ENCODE measurements around the gene TRIM62. TPM values are rescaled to one million over a fixed set of nuclear protein-coding genes. Genes with fewer than 3 reads are reported as not detected.
"Not testable (repeated sequence)": the region's sequence is repeated elsewhere in the genome, so short reads cannot be mapped to it uniquely, and the experiment has no call there.

The TRIM62 gene
- total and polyA plus RNA-seq, 7 experiments from 2014 or later, result 3.6 to 24.2 (median 18.4) TPM

DNA sequence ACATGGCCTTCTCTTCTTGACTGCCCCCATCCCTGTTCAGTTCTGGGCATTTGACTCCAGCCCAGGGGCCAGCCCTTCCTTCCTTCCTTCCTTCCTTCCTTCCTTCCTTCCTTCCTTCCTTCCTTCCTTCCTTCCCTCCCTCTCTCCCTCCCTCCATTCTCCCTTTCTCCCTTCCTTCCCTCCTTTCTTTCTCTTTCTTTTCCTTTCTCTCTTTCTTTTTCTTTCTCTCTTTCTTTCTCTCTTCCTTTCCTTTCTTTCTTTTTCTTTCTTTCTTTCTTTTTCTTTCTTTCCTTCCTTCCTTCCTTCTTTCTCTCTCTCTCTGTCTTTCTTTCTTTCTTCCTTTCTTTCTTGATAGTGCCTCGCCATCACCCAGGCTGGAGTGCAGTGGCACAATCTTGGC is 45.8 kb downstream of the TRIM62 start:
- H3K27ac ChIP-seq (ENCODE audit: low read depth, low read length); ATAC-seq; CTCF ChIA-PET; H3K9me3 ChIP-seq (ENCODE audit: control insufficient read depth in 2 of 3, low read length in 3 of 3); H3K4me3 ChIP-seq (ENCODE audit: low read length); H3K36me3 ChIP-seq (ENCODE audit: control insufficient read depth in 2 of 3, insufficient read depth in 3 of 3, low read length in 3 of 3); POLR2A ChIA-PET; DNase-seq; H3K4me3 Mint-ChIP-seq; H3K27me3 ChIP-seq (ENCODE audit: control insufficient read depth in 2 of 2, insufficient read depth in 2 of 2, low read length in 2 of 2); H3K27me3 Mint-ChIP-seq; H3K36me3 Mint-ChIP-seq; H3K4me1 ChIP-seq (ENCODE audit: control insufficient read depth in 2 of 2, insufficient read depth in 2 of 2, low read length in 2 of 2); H3K9me3 Mint-ChIP-seq: not testable (repeated sequence)
- Mint-ChIP-seq H3K4me1 (peaks cover 11 to 32% (median 14%) of the 10 kb centered on the region in 7 donors), H3K27ac (peak overlapping the region in 2 of 9 donors; percentile 51 to 70)
- intact Hi-C loops (cut with micrococcal nuclease), result loop anchor here in 1 of 2 donors (10.0 kb wide), 1 partner anchor 319 kb away; no protein-coding TSS in a partner anchor

GRCh38 chr1:33133478-33134105 is 48.3 kb downstream of the TRIM62 start:
- Mint-ChIP-seq H3K4me3 (no peak overlapping the region), H3K9me3 (peaks cover 0 to 4% (median 0%) of the 10 kb centered on the region in 11 donors)
- no peak for DNase-seq

DNA sequence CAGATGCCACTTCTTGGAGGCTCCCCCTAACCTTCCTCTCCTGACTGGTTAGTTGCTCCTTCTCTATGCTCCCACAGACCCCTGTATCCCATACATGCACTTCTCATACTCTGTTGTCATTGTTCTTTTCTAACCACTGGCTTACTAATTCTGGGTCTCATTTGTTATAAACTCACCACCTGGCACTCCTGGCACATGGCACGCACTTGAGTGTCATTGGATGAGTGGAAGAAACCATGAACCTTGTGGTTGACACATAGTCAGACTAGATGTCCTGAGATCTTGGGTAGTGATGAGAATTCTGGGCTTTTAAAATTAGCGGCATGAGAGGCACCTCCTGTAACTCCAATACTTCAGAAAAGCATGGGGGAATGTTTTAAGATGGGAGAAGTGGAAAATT is 49.3 kb downstream of the TRIM62 start:
- no peaks in the 10 kb centered on the region for H3K9me3 ChIP-seq (ENCODE audit: control insufficient read depth in 2 of 3, low read length in 3 of 3)
- H3K27ac Mint-ChIP-seq, result peak overlapping the region in 6 of 9 donors; percentile 0 to 66 (median 44)
- intact Hi-C loops (cut with micrococcal nuclease), result loop anchor here in 1 of 2 donors (10.0 kb wide), 1 partner anchor 322 kb away; no protein-coding TSS in a partner anchor

More at GRCh38 chr1:33133478-33134105, 48.3 kb downstream of the TRIM62 start:
- intact Hi-C loops (cut with micrococcal nuclease), result loop anchor here in 1 of 2 donors (10.0 kb wide), 1 partner anchor 321 kb away; no protein-coding TSS in a partner anchor
- no peak overlapping the region for H3K27ac Mint-ChIP-seq
- peaks cover 0 to 10% (median 4%) of the 10 kb centered on the region in 5 donors for H3K36me3 Mint-ChIP-seq
- peaks cover 20 to 42% (median 35%) of the 10 kb centered on the region in 7 donors for H3K4me1 Mint-ChIP-seq
- H3K27me3 Mint-ChIP-seq, result no peaks in the 10 kb centered on the region
- Histone ChIP-seq H3K4me3 (ENCODE audit: low read length) (no peak overlapping the region), H3K9me3 (ENCODE audit: control insufficient read depth in 2 of 3, low read length in 3 of 3) (no peaks in the 10 kb centered on the region), H3K36me3 (ENCODE audit: control insufficient read depth in 2 of 3, insufficient read depth in 3 of 3, low read length in 3 of 3) (peaks cover 0 to 9% (median 0%) of the 10 kb centered on the region in 3 experiments), H3K27me3 (ENCODE audit: control insufficient read depth in 2 of 2, insufficient read depth in 2 of 2, low read length in 2 of 2) (no peaks in the 10 kb centered on the region), H3K4me1 (ENCODE audit: control insufficient read depth in 2 of 2, insufficient read depth in 2 of 2, low read length in 2 of 2) (peaks cover 4 to 9% of the 10 kb centered on the region in 2 donors), H3K27ac (ENCODE audit: low read depth, low read length) (no peak overlapping the region)
- ATAC-seq, result no peak
- CTCF ChIA-PET, result no interaction called here
- POLR2A ChIA-PET, result no interaction called here

GRCh38 chr1:33131191-33131590 is 50.7 kb downstream of the TRIM62 start:
- Mint-ChIP-seq H3K4me1 (peaks cover 23 to 60% (median 50%) of the 10 kb centered on the region in 7 donors), H3K9me3 (peaks cover 0 to 5% (median 0%) of the 10 kb centered on the region in 11 donors), H3K27ac (peak overlapping the region in 6 of 9 donors; percentile 12 to 88 (median 42)), H3K4me3 (no peak overlapping the region), H3K36me3 (peaks cover 0 to 11% (median 4%) of the 10 kb centered on the region in 5 donors), H3K27me3 (peaks cover 0 to 3% (median 0%) of the 10 kb centered on the region in 5 donors)
- Histone ChIP-seq H3K4me1 (ENCODE audit: control insufficient read depth in 2 of 2, insufficient read depth in 2 of 2, low read length in 2 of 2) (peaks cover 19 to 26% of the 10 kb centered on the region in 2 donors), H3K27ac (ENCODE audit: low read depth, low read length) (no peak overlapping the region), H3K9me3 (ENCODE audit: control insufficient read depth in 2 of 3, low read length in 3 of 3) (no peaks in the 10 kb centered on the region), H3K36me3 (ENCODE audit: control insufficient read depth in 2 of 3, insufficient read depth in 3 of 3, low read length in 3 of 3) (peaks cover 0 to 9% (median 0%) of the 10 kb centered on the region in 3 experiments), H3K4me3 (ENCODE audit: low read length) (no peak overlapping the region), H3K27me3 (ENCODE audit: control insufficient read depth in 2 of 2, insufficient read depth in 2 of 2, low read length in 2 of 2) (no peaks in the 10 kb centered on the region)
- ChIA-PET CTCF (no interaction called here), POLR2A (interaction anchor here (1.2 kb wide), 1 partner anchor 12 kb away, joined by 3 read pairs; no protein-coding TSS in a partner anchor)
- DNase-seq (no peak), ATAC-seq (no peak)
- intact Hi-C loops (cut with micrococcal nuclease), result loop anchor here in 1 of 2 donors (10.0 kb wide), 1 partner anchor 324 kb away; no protein-coding TSS in a partner anchor

More for the DNA sequence above, 49.3 kb downstream of the TRIM62 start:
- Mint-ChIP-seq H3K27me3 (no peaks in the 10 kb centered on the region), H3K4me3 (no peak overlapping the region), H3K36me3 (peaks cover 0 to 10% (median 4%) of the 10 kb centered on the region in 5 donors), H3K9me3 (peaks cover 0 to 5% (median 0%) of the 10 kb centered on the region in 11 donors), H3K4me1 (peaks cover 22 to 49% (median 38%) of the 10 kb centered on the region in 7 donors)
- POLR2A ChIA-PET, result no interaction called here
- H3K27ac ChIP-seq (ENCODE audit: low read depth, low read length), result no peak overlapping the region
- H3K27me3 ChIP-seq (ENCODE audit: control insufficient read depth in 2 of 2, insufficient read depth in 2 of 2, low read length in 2 of 2), result no peaks in the 10 kb centered on the region
- CTCF ChIA-PET, result no interaction called here
- peaks cover 13 to 19% of the 10 kb centered on the region in 2 donors for H3K4me1 ChIP-seq (ENCODE audit: control insufficient read depth in 2 of 2, insufficient read depth in 2 of 2, low read length in 2 of 2)
- H3K36me3 ChIP-seq (ENCODE audit: control insufficient read depth in 2 of 3, insufficient read depth in 3 of 3, low read length in 3 of 3), result peaks cover 0 to 9% (median 0%) of the 10 kb centered on the region in 3 experiments
- DNase-seq (no peak), ATAC-seq (no peak)
- H3K4me3 ChIP-seq (ENCODE audit: low read length), result no peak overlapping the region

GRCh38 chr1:33130297-33130696 is 51.5 kb downstream of the TRIM62 start:
- no peaks in the 10 kb centered on the region for H3K9me3 ChIP-seq (ENCODE audit: control insufficient read depth in 2 of 3, low read length in 3 of 3)
- peaks cover 26 to 63% (median 58%) of the 10 kb centered on the region in 7 donors for H3K4me1 Mint-ChIP-seq
- no peak overlapping the region for H3K4me3 ChIP-seq (ENCODE audit: low read length)
- H3K9me3 Mint-ChIP-seq, result peaks cover 0 to 5% (median 0%) of the 10 kb centered on the region in 11 donors
- intact Hi-C loops (cut with micrococcal nuclease), result loop anchor here in 1 of 2 donors (10.0 kb wide), 1 partner anchor 325 kb away; no protein-coding TSS in a partner anchor
- no peaks in the 10 kb centered on the region for H3K27me3 ChIP-seq (ENCODE audit: control insufficient read depth in 2 of 2, insufficient read depth in 2 of 2, low read length in 2 of 2)
- H3K4me3 Mint-ChIP-seq, result peak overlapping the region in 4 of 10 donors; percentile 1 to 33 (median 10)
- peak overlapping the region; percentile 12 to 92 (median 56) for H3K27ac Mint-ChIP-seq
- no peak for DNase-seq
- ChIA-PET POLR2A (interaction anchor here (0.8 to 1.2 kb wide), 2 partner anchors 13 to 52 kb away, joined by 3 read pairs; partner anchors contain the start of gene TRIM62), CTCF (no interaction called here)
- peaks cover 19 to 28% of the 10 kb centered on the region in 2 donors for H3K4me1 ChIP-seq (ENCODE audit: control insufficient read depth in 2 of 2, insufficient read depth in 2 of 2, low read length in 2 of 2)
- H3K27ac ChIP-seq (ENCODE audit: low read depth, low read length), result no peak overlapping the region
- ATAC-seq, result no peak
- H3K36me3 ChIP-seq (ENCODE audit: control insufficient read depth in 2 of 3, insufficient read depth in 3 of 3, low read length in 3 of 3), result peaks cover 0 to 9% (median 0%) of the 10 kb centered on the region in 3 experiments
- peaks cover 0 to 3% (median 0%) of the 10 kb centered on the region in 5 donors for H3K27me3 Mint-ChIP-seq
- peaks cover 2 to 15% (median 10%) of the 10 kb centered on the region in 5 donors for H3K36me3 Mint-ChIP-seq

- DNase-seq, result peak in 1 of 9 donors; percentile 16
- POLR2A ChIA-PET, result interaction anchor here (0.9 kb wide), 1 partner anchor 13 kb away, joined by 4 read pairs; no protein-coding TSS in a partner anchor
Measured at GRCh38 chr1:33128781-33129180, 53.1 kb downstream of the TRIM62 start.

More at GRCh38 chr1:33128781-33129180, 53.1 kb downstream of the TRIM62 start:
- Mint-ChIP-seq H3K9me3 (peaks cover 0 to 5% (median 0%) of the 10 kb centered on the region in 11 donors), H3K27me3 (peaks cover 0 to 3% (median 0%) of the 10 kb centered on the region in 5 donors), H3K4me3 (peak overlapping the region; percentile 60 to 99 (median 91)), H3K4me1 (peaks cover 27 to 64% (median 58%) of the 10 kb centered on the region in 7 donors), H3K36me3 (peaks cover 3 to 22% (median 14%) of the 10 kb centered on the region in 5 donors), H3K27ac (peak overlapping the region; percentile 74 to 99 (median 94))
- Histone ChIP-seq H3K27me3 (ENCODE audit: control insufficient read depth in 2 of 2, insufficient read depth in 2 of 2, low read length in 2 of 2) (no peaks in the 10 kb centered on the region), H3K9me3 (ENCODE audit: control insufficient read depth in 2 of 3, low read length in 3 of 3) (no peaks in the 10 kb centered on the region), H3K27ac (ENCODE audit: low read depth, low read length) (peak overlapping the region; percentile 88), H3K36me3 (ENCODE audit: control insufficient read depth in 2 of 3, insufficient read depth in 3 of 3, low read length in 3 of 3) (peaks cover 0 to 9% (median 0%) of the 10 kb centered on the region in 3 experiments), H3K4me1 (ENCODE audit: control insufficient read depth in 2 of 2, insufficient read depth in 2 of 2, low read length in 2 of 2) (peaks cover 19 to 28% of the 10 kb centered on the region in 2 donors), H3K4me3 (ENCODE audit: low read length) (peak overlapping the region; percentile 36)
- CTCF ChIA-PET, result no interaction called here
- intact Hi-C loops (cut with micrococcal nuclease), result loop anchor here (2.0 to 5.0 kb wide), 3 partner anchors 16 to 1486 kb away; partner anchors contain the start of genes PEF1 (in 1 of the 2) and ZSCAN20 (in 1 of the 2)
- no peak for ATAC-seq

All from naive thymus-derived CD4-positive, alpha-beta T cell (primary cell).